HG02973 (cell line): ENCODE data around the gene ADARB2.

Experiments used
- ATAC-seq: cut with Tn5 transposase; IDR thresholded peaks from one replicate; pipeline ENCODE4 v1.9.1; 2021; ENCODE audit warnings: moderate library complexity; ENCODE audit not compliant: unreplicated experiment

Gene ADARB2

GRCh38 chr10:1130995-1131790, 606.1 kb downstream of the ADARB2 start:
- ATAC-seq: no peak

- ATAC-seq: no peak
Measured at GRCh38 chr10:1130226-1130625, 607.1 kb downstream of the ADARB2 start.

GRCh38 chr10:1128649-1129048, 608.7 kb downstream of the ADARB2 start:
- no peak for ATAC-seq

GRCh38 chr10:1128115-1128514, 609.2 kb downstream of the ADARB2 start:
- no peak for ATAC-seq

GRCh38 chr10:1127629-1128028, 609.7 kb downstream of the ADARB2 start:
- ATAC-seq: no peak
